HG03457 (cell line): ENCODE measurements around the gene POLR1A.
A peak's percentile ranks its signal among the peaks of the same experiment; 100 is the strongest.

Experiments
- ATAC-seq: cut with Tn5 transposase; IDR thresholded peaks from one replicate; pipeline ENCODE4 v1.9.1; 2021; ENCODE audit warnings: moderate number of reproducible peaks; ENCODE audit not compliant: unreplicated experiment

POLR1A gene

DNA sequence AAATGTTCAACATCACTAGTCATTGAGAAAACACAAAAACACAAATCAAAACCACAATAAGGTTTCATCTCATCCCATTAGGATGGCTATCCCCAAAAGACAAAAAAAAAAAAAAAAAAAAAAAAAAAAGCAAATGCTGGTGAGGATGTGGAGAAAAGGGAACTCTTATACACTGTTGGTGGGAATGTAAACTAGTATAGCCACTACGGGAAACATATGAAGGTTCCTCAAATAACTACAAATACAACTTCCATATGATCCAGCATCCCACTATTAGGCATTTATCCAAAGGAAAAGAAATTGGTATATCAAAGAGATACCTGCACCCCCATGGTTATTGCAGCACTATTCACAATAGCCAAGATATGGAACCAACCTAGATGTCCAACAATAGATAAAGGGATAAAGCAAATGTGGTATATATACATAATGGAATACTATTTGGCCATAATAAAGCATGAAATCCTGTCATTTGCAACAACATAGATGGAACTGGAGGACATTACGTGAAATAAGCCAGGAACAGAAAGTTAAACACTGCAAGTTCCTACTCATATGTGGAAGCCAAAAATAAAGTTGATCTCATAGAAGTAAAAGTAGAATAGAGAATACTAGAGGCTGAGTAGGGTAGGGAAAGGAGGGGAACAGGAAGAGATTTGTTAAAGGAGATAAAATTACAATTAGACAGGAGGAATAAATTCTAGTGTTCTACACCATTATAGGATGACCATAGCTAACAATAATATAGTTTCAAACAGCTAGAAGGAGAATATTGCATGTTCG is 8.4 kb downstream of the POLR1A start:
- no peak for ATAC-seq

- ATAC-seq = no peak
Observed at GRCh38 chr2:86094229-86094628, 11.5 kb downstream of the POLR1A start.

GRCh38 chr2:86087936-86088850 is 17.5 kb downstream of the POLR1A start:
- ATAC-seq = no peak

GRCh38 chr2:86082756-86083155 is 22.9 kb downstream of the POLR1A start:
- ATAC-seq = no peak

DNA sequence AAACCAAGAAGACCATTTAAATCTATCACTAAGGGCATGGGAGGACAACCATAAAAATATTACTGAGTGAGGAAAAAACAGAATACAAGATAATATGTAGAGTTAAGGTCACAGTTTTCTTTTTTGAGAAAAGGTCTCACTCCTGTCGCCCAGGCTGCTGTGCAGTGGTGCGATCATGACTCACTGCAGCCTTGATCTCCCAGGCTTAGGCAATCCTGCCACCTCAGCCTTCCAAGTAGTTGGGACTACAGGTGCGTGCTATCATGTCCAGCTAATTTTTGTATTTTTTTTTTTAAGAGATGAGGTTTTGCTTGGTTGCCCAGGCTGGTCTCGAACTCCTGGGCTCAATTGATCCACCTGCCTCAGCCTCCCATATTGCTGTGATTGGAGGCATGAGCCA is 24.0 kb downstream of the POLR1A start:
- no peak for ATAC-seq

- peak; percentile 50 for ATAC-seq
Observed at GRCh38 chr2:86079981-86080911, 25.4 kb downstream of the POLR1A start.

DNA sequence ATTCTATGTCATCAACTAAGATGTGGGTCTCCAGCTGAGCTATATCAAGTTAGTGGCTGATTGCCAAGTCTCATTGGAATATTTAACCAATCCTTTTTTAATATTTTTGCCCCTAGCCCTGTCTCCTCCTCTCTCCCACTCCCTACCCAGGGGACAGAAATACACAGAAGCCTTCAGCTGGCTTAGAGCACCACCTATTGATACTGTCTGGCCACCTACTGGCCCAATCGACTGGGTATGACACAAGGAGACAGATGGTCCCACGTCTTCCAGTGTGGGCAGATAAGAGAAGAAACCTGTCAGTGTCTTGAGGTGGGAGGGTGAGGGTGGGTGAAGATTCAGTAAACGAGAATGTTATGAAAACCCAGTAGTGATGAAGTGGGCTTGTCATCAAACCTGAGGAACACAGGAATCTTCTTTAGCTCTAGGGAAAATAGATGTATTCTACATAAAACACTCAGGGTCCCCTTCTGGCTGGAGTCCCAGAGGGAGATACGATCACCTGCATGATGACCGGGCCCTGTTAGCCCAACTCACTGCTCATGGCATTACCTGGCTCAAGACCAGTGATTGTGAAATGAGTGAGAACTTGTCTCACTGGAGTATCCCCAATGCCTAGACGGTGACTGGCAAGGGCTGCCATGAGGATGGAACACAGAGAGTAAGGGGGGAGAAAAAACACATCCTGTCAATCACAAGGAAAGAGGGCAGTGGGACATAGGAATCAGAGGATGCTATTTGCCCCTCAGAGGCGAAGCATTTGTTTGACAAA is 26.7 kb downstream of the POLR1A start:
- ATAC-seq = no peak

DNA sequence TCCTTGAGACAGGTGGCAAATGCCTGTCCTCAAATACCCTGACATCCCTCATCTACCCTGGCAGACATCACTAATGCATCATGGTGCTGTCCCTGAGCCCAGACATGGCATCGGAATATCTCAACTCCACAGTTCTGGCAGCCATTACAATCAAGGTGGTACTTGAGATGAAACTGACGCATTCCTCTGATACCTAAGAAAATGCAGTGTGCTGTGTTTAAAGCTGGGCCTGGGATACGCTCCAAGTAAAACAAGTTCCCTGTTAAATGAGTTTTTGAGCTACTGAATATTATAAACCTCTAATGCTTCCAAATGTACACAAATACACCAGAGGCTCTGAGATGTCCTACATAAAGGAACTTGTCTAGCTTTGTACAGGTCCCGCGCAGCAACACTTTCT is 29.8 kb downstream of the POLR1A start:
- ATAC-seq = no peak

GRCh38 chr2:86074811-86075210 is 30.9 kb downstream of the POLR1A start:
- no peak for ATAC-seq

- no peak for ATAC-seq
Observed at GRCh38 chr2:86074256-86074655, 31.4 kb downstream of the POLR1A start.

DNA sequence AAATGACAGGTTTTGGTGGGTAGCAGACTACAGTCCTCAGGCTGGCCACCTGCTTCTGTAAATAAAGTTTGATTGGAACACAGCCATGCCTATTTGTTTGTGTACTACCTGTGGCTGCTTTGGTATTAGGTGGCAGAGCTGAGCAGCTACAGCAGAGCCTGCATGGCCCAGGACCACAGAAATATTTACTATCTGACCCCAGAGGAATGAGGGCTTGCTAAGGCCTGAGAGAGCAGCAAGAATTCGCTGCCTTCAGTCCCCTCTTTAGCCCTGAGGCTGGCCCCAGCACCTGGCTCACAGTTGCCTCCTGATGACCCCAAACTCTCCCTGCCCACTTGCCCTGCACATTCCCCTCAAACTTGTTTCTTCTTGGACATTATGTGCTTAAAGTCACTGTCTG is 32.5 kb downstream of the POLR1A start:
- ATAC-seq = no peak

GRCh38 chr2:86072271-86072858 is 33.3 kb downstream of the POLR1A start:
- ATAC-seq = no peak

DNA sequence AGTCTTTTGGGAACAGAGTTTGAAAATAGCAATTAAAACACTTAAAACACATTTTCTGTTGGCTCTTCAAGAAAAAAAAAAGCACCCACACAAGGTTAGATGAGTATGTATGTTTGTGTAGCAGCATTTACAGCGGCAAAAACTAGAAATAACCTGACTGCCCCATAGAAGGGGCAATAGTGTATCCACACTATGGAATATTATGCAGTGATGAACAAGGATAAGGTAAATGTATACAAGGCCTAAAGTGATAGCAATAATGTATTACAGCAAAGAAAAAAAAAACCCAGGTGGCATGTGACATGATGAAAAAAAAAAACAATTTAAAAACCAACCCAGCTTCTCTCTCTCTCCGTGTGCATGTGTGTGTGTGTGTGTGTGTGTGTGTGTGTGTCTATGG is 34.8 kb downstream of the POLR1A start:
- ATAC-seq = no peak

DNA sequence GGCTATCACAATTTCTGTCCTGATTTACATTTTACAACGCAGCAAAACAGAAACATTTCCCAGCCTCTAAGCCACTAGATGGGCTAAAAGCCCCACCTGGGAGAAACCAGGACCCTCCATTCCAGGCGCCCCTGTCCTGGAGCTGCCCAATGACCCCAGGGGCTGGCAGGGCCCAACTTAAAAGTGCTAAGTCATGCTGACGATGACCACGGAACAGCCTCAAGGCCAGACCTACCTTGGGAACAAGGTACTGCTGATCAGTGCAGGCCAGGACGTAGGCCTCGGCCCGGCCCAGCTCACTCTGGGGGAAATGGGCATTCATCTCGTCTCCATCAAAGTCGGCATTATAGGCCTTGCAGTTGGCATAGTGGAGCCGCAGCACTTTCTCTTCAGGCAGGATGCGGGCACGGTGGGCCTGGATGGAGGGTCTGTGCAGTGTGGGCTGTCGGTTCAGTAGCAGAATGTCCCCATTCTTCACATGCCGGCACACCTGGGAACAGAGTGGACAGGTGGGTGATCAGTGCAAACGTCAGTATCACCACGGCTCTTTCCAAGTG is 35.8 kb downstream of the POLR1A start:
- ATAC-seq = no peak

- no peak for ATAC-seq
Observed at GRCh38 chr2:86069091-86069685, 36.5 kb downstream of the POLR1A start.

DNA sequence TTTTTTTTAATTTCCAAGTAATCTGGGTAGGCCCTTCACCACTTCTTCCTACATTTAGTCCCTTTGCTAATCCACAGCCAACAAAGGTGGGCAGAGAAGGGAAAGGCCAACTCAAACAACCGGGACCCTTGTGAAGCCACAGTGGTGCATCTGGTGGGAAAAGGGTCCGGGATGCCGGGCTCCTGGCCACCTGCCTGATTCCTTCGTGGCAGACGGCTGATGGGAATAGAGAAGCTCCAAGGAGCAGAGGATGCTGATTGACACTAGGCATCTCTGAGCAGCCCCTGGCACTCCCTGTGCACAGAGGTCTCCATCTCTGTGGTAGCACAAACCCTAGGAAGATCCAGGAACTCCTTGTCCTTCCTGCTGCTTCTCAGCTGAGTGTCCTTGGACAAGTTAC is 37.0 kb downstream of the POLR1A start:
- ATAC-seq = no peak

DNA sequence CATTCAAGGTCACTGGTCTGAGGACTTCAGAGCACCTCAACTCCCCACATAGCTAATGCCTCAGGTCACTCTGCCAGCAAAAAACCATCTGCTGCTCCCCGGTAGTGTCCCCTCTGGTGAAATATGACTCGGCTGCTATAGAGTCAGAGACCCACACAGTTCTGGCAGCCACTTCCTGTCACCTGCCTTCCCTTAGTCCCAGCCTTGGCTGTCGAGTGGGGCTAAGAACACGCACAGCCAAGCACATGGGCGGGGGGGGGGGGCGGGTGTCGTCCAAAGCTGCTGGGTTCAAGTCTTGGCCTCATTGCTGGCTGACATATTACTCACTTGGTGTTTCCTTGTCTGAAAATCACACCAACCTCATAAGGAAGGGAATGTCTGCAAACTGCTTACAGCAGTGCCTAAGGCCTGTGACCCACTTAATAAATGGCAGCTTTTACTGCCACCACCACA is 37.5 kb downstream of the POLR1A start:
- ATAC-seq = no peak

DNA sequence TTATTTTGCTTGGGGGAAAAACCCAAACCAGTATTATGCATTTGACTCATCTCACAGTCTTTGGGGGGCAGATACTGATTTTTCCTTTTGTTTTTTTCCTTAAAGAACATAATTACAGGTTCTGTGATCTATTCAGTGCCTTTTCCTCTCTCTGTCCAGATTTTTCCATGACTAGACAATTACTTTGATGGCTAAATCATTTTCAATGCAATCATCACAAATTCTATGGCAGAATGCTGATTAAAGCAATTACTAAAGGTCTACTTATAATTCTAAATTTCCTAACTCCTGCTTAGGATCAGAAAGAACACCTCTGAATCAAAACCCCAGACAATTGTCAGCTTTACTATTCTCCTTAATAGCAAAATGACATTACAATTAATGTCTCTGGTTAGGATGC is 38.8 kb downstream of the POLR1A start:
- no peak for ATAC-seq

- no peak for ATAC-seq
Observed at GRCh38 chr2:86066007-86066578, 39.6 kb downstream of the POLR1A start.
